GM18502 (cell line): ENCODE data around the gene JMJD1C.
"Not testable (repeated sequence)": the region's sequence is repeated elsewhere in the genome, so short reads cannot be mapped to it uniquely, and the experiment has no call there.

Experiments
- ATAC-seq: cut with Tn5 transposase; IDR thresholded peaks from one replicate; pipeline ENCODE4 v1.9.1; 2021; ENCODE audit warnings: mild to moderate bottlenecking; ENCODE audit not compliant: unreplicated experiment, poor library complexity

Gene JMJD1C

GRCh38 chr10:63314020-63314419 is 151.8 kb downstream of the JMJD1C start:
- ATAC-seq, result no peak

GRCh38 chr10:63313066-63313717 is 152.6 kb downstream of the JMJD1C start:
- no peak for ATAC-seq

GRCh38 chr10:63308628-63309027 is 157.1 kb downstream of the JMJD1C start:
- no peak for ATAC-seq

- no peak for ATAC-seq
These were observed 161.6 kb downstream of the JMJD1C start for GRCh38 chr10:63304146-63304545.

- no peak for ATAC-seq
These were observed 165.0 kb downstream of the JMJD1C start for GRCh38 chr10:63300801-63301200.

GRCh38 chr10:63297941-63298340 is 167.8 kb downstream of the JMJD1C start:
- no peak for ATAC-seq

- no peak for ATAC-seq
These were observed 171.0 kb downstream of the JMJD1C start for GRCh38 chr10:63294781-63295180.

GRCh38 chr10:63292847-63293246 is 172.9 kb downstream of the JMJD1C start:
- ATAC-seq, result not testable (repeated sequence)

GRCh38 chr10:63288170-63288569 is 177.6 kb downstream of the JMJD1C start:
- ATAC-seq, result no peak

GRCh38 chr10:63286754-63287264 is 179.0 kb downstream of the JMJD1C start:
- ATAC-seq, result peak; percentile 77

GRCh38 chr10:63286340-63286739 is 179.4 kb downstream of the JMJD1C start:
- ATAC-seq, result peak; percentile 39

GRCh38 chr10:63283901-63284300 is 181.9 kb downstream of the JMJD1C start:
- not testable (repeated sequence) for ATAC-seq

- ATAC-seq, result no peak
These were observed 182.7 kb downstream of the JMJD1C start for GRCh38 chr10:63283093-63283492.

- no peak for ATAC-seq
These were observed 183.8 kb downstream of the JMJD1C start for GRCh38 chr10:63281967-63282366.

GRCh38 chr10:63280386-63280785 is 185.4 kb downstream of the JMJD1C start:
- ATAC-seq, result no peak

GRCh38 chr10:63275094-63275493 is 190.7 kb downstream of the JMJD1C start:
- ATAC-seq, result no peak

- no peak for ATAC-seq
These were observed 192.2 kb downstream of the JMJD1C start for GRCh38 chr10:63273577-63273976.

GRCh38 chr10:63268798-63269503 is 196.8 kb downstream of the JMJD1C start:
- ATAC-seq, result peak; percentile 95

GRCh38 chr10:63268149-63268797 is 197.5 kb downstream of the JMJD1C start:
- no peak for ATAC-seq

- ATAC-seq, result no peak
These were observed 198.2 kb downstream of the JMJD1C start for GRCh38 chr10:63267414-63268148.
